GM18511 (cell line): ENCODE results near the gene DCAKD.

Source experiments
- ATAC-seq: cut with Tn5 transposase; IDR thresholded peaks from one replicate; pipeline ENCODE4 v1.9.1; 2021; ENCODE audit warnings: mild to moderate bottlenecking, moderate library complexity; ENCODE audit not compliant: unreplicated experiment

The DCAKD gene

DNA sequence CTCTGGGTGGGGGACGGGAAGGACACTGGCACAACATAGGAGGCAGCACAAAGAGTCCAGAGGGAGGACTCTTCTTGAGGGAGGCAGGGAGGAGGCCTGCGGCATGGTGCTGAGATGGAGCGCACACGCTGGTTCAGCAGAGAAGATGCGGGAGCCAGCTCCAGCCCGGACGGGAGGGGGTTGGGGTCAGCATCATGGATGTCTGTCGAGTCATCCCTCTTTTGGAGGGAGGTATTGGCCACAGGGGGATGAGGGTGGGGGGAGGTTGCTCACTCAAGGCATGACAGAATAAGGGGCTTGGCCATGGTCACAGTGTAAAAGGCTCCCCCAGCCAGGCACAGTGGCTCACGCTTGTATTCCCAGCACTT lies 19.3 kb downstream of the DCAKD start:
- no peak for ATAC-seq

GRCh38 chr17:45031231-45032173 lies 19.9 kb downstream of the DCAKD start:
- no peak for ATAC-seq

- ATAC-seq = no peak
Measured at GRCh38 chr17:45030733-45031132, 20.7 kb downstream of the DCAKD start.

DNA sequence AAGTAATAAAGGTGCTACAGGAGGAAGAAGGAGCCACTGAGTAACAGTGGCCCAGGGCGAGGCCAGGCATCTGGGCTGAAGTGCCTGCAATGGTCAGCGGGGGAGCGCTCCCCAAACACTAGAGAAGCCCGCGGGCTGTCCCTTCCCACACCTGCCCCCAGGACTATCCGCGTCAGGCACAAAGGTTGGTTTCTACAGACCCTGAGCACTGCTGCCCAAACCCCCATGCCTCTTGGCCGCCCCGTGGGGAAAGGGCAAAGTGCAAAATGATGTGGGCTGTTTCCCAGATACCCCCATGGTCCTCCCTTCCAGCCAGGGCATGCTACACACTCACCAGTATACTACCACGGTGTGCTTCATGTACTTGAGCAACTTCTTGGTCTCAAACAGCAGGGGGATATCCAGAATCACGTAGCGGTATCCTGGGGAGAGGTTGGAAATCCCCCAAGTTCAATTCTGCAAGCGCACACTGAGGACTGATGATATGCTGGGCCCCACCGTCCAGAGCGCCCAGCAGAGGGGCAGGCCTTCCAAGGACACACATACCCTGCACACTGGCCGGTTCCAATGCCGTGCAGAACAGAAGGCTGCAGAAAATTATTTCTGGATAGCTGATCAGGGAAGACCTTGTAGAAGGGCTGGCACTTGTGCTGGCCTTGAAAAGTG lies 21.5 kb downstream of the DCAKD start:
- ATAC-seq = no peak

- no peak for ATAC-seq
Measured at GRCh38 chr17:45029096-45029495, 22.3 kb downstream of the DCAKD start.

DNA sequence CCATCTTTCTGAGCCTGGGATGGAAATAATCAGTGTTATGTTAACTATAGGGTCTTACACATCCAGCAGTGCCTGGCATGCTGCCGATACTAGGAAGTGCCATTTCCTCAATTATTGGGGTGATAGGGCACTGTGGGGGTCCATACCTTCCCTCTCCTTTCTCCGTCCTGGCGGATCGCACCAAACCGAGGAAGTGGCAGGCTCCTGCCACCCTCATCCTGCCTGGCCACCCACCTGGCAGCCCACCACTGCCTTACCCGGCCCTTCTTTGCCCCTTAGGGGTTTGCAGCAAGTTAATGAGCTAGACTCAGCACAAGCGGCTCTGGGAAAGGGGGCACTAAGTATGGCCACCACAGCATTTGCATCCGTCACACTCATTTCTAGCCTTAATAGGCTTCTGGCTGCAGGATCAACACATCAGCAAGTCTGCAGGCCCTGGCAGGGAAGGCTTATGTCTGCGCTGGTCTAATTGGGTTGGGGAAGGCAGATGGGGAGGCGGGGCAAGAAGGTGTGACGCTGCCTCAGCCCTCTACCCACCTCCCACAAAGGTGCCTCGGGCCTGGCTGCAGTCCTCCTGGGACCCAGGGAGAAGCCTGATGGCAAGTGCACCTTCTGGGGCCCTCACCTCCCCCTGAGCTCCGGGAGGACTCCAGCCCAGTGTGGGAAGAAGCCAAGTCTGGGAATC lies 28.6 kb downstream of the DCAKD start:
- ATAC-seq = no peak

GRCh38 chr17:45022288-45022648 lies 29.2 kb downstream of the DCAKD start:
- ATAC-seq = no peak

DNA sequence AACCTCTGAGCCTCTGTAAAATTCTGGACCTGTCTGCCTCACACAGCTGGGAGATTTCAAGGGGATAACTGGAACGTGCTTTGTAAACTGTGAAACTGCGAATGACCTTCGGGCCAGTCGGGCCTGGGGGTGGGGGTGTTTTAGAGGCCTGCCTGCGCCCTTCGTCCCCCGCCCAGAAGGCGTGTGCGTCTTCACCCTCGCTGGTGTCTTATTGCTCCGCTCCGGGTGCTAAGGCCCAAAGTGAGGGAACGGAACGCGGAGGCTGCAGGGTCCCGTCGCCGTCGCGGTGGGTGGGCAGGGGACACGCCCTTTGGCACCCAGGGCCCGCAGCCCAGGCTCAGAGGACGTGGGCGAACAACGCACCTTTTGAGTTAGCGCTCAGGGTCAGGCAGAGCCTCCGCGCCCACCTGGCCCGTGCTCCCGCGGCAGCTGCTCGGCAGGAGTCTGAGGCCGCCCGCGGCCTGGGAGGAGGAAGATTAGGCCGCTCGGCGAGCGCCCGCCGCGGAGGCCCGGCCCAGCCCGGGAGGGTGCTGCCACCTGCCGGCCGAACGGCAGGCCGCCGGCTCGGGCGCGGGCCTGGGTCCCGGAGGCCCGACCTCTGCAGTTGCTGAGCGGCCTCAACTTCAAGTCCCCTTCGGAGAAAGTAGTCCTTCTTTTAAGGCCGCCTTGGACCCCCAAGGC lies 29.7 kb downstream of the DCAKD start:
- no peak for ATAC-seq

- no peak for ATAC-seq
Measured at GRCh38 chr17:45020354-45021138, 30.9 kb downstream of the DCAKD start.

GRCh38 chr17:45018848-45019711 lies 32.4 kb downstream of the DCAKD start:
- no peak for ATAC-seq

DNA sequence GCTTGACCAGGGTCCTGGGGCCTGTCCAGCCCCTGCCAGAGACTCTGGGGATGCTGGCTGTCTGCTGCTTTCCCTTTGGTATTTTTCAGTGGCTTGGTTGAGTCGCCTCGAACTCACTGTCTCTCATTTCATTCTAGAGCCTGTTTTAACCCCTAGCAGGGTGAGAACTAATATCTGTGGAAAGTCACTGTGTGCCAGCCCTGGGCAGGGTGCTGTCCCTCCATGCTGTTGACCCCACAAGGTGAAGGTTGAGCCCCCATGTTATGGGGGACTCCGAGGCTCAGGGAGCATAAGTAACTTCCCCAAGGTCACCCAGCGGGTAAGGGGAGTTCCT lies 33.0 kb downstream of the DCAKD start:
- ATAC-seq = no peak

GRCh38 chr17:45016823-45017222 lies 34.6 kb downstream of the DCAKD start:
- no peak for ATAC-seq

DNA sequence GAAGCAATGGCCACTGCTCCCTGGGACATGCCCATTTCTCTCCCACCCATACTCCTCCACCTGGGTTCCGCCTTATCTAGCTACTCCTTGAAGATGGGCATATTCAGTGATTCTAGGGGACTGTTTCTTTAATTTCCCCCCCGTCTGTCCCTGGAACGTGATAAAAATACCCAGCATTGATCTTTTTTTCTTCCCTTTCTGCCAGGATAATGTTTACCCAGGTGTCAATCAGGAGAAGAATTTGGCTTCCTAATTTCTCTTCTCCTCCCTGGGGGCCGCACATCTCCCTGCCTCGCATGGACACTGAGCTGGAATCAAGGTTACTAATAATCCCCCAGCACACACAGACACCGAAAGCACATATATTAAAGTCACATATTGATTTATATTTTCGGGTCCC lies 35.2 kb downstream of the DCAKD start:
- ATAC-seq = no peak

GRCh38 chr17:45013021-45013997 lies 38.1 kb downstream of the DCAKD start:
- ATAC-seq = no peak

- no peak for ATAC-seq
Measured at GRCh38 chr17:45011767-45012166, 39.7 kb downstream of the DCAKD start.

DNA sequence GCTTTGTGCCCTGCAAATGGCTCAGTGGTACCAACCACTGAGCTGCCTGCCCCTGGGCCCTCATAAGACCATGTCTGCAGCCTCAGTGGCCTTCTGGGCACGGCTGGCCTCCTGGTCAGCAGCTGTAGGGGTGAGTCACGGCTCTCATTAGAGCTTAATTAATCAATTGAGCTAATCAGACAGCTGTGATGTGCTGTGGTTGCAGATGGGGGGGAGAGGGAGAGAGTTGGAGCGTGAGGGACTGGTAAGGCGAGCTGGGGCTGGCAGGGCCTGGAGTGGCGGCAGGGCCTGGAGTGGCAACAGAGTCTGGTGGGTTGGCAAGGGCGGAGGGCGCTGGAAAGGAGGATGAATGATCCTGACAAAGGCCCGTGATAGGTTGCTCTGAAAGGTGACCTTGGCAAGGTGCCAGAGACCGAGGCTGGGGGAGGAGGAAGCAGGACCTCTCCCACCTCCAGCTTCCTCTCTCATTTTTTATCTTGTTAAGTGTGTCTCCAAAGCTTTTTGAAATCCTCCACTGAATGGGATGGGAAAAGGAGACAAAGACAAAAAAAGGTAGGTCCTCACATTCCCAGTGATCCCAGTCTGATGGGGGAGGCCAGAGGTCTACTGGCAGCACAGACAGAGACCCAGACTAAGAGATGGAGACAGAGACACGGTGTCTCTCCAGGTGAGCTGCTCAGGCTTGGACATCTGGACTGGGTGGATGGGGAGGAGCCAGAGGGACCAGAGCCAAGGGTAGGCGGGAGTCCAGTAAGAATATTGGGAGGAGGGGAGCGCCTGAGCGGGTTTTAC lies 41.6 kb downstream of the DCAKD start:
- no peak for ATAC-seq

GRCh38 chr17:45008216-45008615 lies 43.2 kb downstream of the DCAKD start:
- ATAC-seq = no peak
